H1 (cell line): ENCODE results near the gene KCMF1. TPM values are rescaled to one million over a fixed set of nuclear protein-coding genes. Genes with fewer than 3 reads are reported as not detected.

Experiments
- ASH2L ChIP-seq: fragments of 200-600, 300-600 bp; sonication (generic); IDR thresholded peaks from one replicate; pipeline ENCODE4 v1.7.1; 2017; ENCODE audit warnings: low read length
- BCL11A ChIP-seq, 2 experiments: IDR thresholded peaks; one replicate each; pipeline ENCODE4 v1.6.1; 2011; ENCODE audit warnings: low read depth in 2 of 2, low read length in 2 of 2, mild to moderate bottlenecking in 2 of 2
- CBX8 ChIP-seq: fragments of 300-800, 300-1000 bp; sonication (generic); IDR thresholded peaks from 2 replicates; pipeline ENCODE4 v1.7.1; 2016; ENCODE audit warnings: low read depth, low read length, borderline replicate concordance
- CHD1 ChIP-seq: IDR thresholded peaks from 2 replicates; pipeline ENCODE4 v1.6.1; 2012; ENCODE audit warnings: low read depth, low read length, improper control_type of control experiment
- CTBP2 ChIP-seq: IDR thresholded peaks from 2 replicates; pipeline ENCODE4 v1.7.0; 2011; ENCODE audit warnings: borderline replicate concordance, mild to moderate bottlenecking, moderate library complexity, mixed read lengths, low read length; ENCODE audit not compliant: insufficient read depth, insufficient read length
- E2F6 ChIP-seq: IDR thresholded peaks from 2 replicates; pipeline ENCODE4 v1.6.1; 2012; ENCODE audit warnings: inconsistent platforms
- JUND ChIP-seq: IDR thresholded peaks from 2 replicates; pipeline ENCODE4 v1.6.1; 2011; ENCODE audit warnings: mild to moderate bottlenecking, improper control_type of control experiment, low read length
- KDM4A ChIP-seq: IDR thresholded peaks from one replicate; pipeline ENCODE4 v1.7.1; 2012; ENCODE audit warnings: low read depth, mild to moderate bottlenecking, moderate library complexity, low read length, inconsistent platforms; ENCODE audit not compliant: severe bottlenecking
- POLR2AphosphoS5 ChIP-seq: IDR thresholded peaks from 2 replicates; pipeline ENCODE4 v1.6.1; 2011; ENCODE audit warnings: low read depth, low read length
- POU5F1 ChIP-seq: IDR thresholded peaks from 2 replicates; pipeline ENCODE4 v1.6.1; 2011; ENCODE audit warnings: low read depth, mild to moderate bottlenecking, low read length, moderate library complexity
- RAD21 ChIP-seq, 2 experiments: IDR thresholded peaks in 1 of 2; conservative IDR thresholded peaks in 1 of 2; 2 replicates each; pipeline ENCODE4 v1.6.1; 2011; ENCODE audit warnings: low read depth in 2 of 2, low read length in 2 of 2, improper control_type of control experiment in 1 of 2, inconsistent platforms in 1 of 2, mild to moderate bottlenecking in 1 of 2, moderate library complexity in 1 of 2
- RFX5 ChIP-seq: IDR thresholded peaks from 2 replicates; pipeline ENCODE4 v1.6.1; 2011; ENCODE audit warnings: low read depth, low read length, improper control_type of control experiment, borderline replicate concordance
- SP1 ChIP-seq: IDR thresholded peaks from 2 replicates; pipeline ENCODE4 v1.6.1; 2011; ENCODE audit warnings: low read depth, low read length
- SP4 ChIP-seq: IDR thresholded peaks from 2 replicates; pipeline ENCODE4 v1.6.1; 2012; ENCODE audit warnings: low read length, inconsistent platforms
- SRF ChIP-seq: IDR thresholded peaks from 2 replicates; pipeline ENCODE4 v1.6.1; 2011; ENCODE audit warnings: mild to moderate bottlenecking, low read depth, low read length, moderate library complexity
- SUZ12 ChIP-seq: fragments of 200-600 bp; sonication (generic); IDR thresholded peaks from 2 replicates; pipeline ENCODE4 v1.6.1; 2012; ENCODE audit warnings: mild to moderate bottlenecking, inconsistent platforms, low read length, moderate library complexity, mixed read lengths
- TAF1 ChIP-seq: IDR thresholded peaks from 2 replicates; pipeline ENCODE4 v1.6.1; 2011; ENCODE audit warnings: mild to moderate bottlenecking, low read depth, low read length
- TCF12 ChIP-seq: IDR thresholded peaks from 2 replicates; pipeline ENCODE4 v1.6.1; 2011; ENCODE audit warnings: low read depth, mild to moderate bottlenecking, low read length
- TEAD4 ChIP-seq: IDR thresholded peaks from 2 replicates; pipeline ENCODE4 v1.6.1; 2012; ENCODE audit warnings: low read depth, low read length, inconsistent platforms, mixed read lengths
- YY1 ChIP-seq: IDR thresholded peaks from 2 replicates; pipeline ENCODE4 v1.6.1; 2011; ENCODE audit warnings: low read depth, mild to moderate bottlenecking, low read length
- ZNF274 ChIP-seq: IDR thresholded peaks from 2 replicates; pipeline ENCODE4 v1.7.0; 2012; ENCODE audit warnings: low read length, borderline replicate concordance; ENCODE audit errors: extremely low read depth
- polyA plus RNA-seq, 7 experiments: library from polyadenylated mRNA; depleted of rRNA in 3 of 7; stranded (reverse) in 5 of 7; unstranded in 2 of 7; fragments of >200 nt in 5 of 7; fragments of 200-250 nt in 2 of 7; gene quantifications; 1 replicate in 5 of 7; 2 replicates in 1 of 7; 4 replicates in 1 of 7; pipeline versions ENCODE4 v1.2.1 to v1.2.3, GENCODE V29; 2011 to 2013; ENCODE audit warnings: missing spikeins in 2 of 7, mixed read lengths in 2 of 7
- total RNA-seq: library from RNA; stranded (reverse); fragmentation: NEBNext Ultra II Directional; extraction: Animal tissue kit (Norgen Biotek cat#: 25700); gene quantifications from 2 replicates; pipeline ENCODE4 v1.2.1, GENCODE V29; 2021

KCMF1 gene
- total and polyA plus RNA-seq, 2 of the 8 experiments (the other 6 are each of a cell fraction or from before 2014, with no cell fraction given): 86.9 to 149 TPM

- TF ChIP-seq TAF1 (peak; percentile 71), YY1 (peak; percentile 90), KDM4A (no peak), SUZ12 (no peak), RFX5 (no peak), CTBP2 (peak; percentile 97), SP1 (peak; percentile 92), POLR2AphosphoS5 (peak; percentile 83), CBX8 (no peak), SP4 (no peak), JUND (peak; percentile 94), ASH2L (peak; percentile 93), RAD21 (IDR thresholded peaks at IDR 0.05 in 1 of 2, conservative IDR thresholded peaks at IDR 0.05 in 1 of 2; ENCODE audit: low read depth in 2 of 2, low read length in 2 of 2) (peak in 1 of 2 experiments; percentile 21; a peak in 3 of 4 replicates), E2F6 (peak; percentile 38; the same call in 1 of the 2 replicates), TCF12 (peak; percentile 99), SRF (no peak), BCL11A (IDR thresholded peaks at IDR 0.05; ENCODE audit: low read depth in 2 of 2, low read length in 2 of 2) (peak in 1 of 2 experiments; percentile 33), TEAD4 (peak; percentile 99), POU5F1 (0 out of 2 replicates have a peak, but pooled peaks have one; percentile 45), ZNF274 (no peak), CHD1 (no peak)
Observed at GRCh38 chr2:84958135-84959059, 12.6 kb upstream of the KCMF1 start (continued).
